Right ventricle myocardium inferior (tissue), 1 donor: ENCODE measurements around the gene KRT3. TPM values are rescaled to one million over a fixed set of nuclear protein-coding genes. Genes with fewer than 3 reads are reported as not detected.
"Not testable (repeated sequence)": the region's sequence is repeated elsewhere in the genome, so short reads cannot be mapped to it uniquely, and the experiment has no call there.

Source experiments
- ATAC-seq: fragments of 200-7000 bp; cut with Tn5 transposase; one replicate; pipeline ENCODE4 v1.9.1; 2020; ENCODE audit warnings: mild to moderate bottlenecking, moderate library complexity
- DNase-seq: peaks from one replicate; pipeline ENCODE4 v3.0.0; 2021; ENCODE audit errors: missing footprints
- intact Hi-C: fragments of 100-400 bp; cut with DNase I; formaldehyde crosslinking; loops from one replicate; pipeline ENCODE4 v1.11.0; 2022
- total RNA-seq: library from RNA; stranded (reverse); fragmentation: NEBNext Ultra II Directional; extraction: Animal tissue kit (Norgen Biotek cat#: 25700); gene quantifications from one replicate; pipeline ENCODE4 v1.2.1, GENCODE V29; 2021
- donor health status: DM: no; HTN: yes; CAD: no; lungs with severe emphysema.

Gene KRT3
- total RNA-seq, 1 donor from 2014 or later = not detected

DNA sequence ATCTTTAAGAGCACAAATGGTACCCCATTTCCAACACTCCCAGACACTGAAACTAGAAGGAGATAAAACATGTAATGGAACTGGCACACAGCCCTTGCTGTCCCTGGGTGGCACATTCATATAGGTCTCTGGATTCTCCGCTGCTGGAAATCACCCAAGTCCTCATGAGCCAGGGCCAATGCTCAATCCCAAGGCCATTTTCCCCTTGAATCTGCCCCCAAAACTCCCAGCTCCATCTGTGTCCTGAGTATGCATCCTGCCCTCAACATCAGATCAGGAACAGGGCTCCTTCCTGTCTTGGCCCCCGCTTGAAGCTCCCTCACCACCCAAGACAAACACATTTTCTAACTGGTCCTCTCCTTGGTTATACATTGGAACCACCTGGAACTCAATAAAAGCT, 43.4 kb downstream of the KRT3 start:
- intact Hi-C loops = no loop called here
- DNase-seq = no peak
- ATAC-seq = no peak

GRCh38 chr12:52751795-52752194, 44.1 kb downstream of the KRT3 start:
- no peak for DNase-seq
- intact Hi-C loops = no loop called here
- no peak for ATAC-seq

DNA sequence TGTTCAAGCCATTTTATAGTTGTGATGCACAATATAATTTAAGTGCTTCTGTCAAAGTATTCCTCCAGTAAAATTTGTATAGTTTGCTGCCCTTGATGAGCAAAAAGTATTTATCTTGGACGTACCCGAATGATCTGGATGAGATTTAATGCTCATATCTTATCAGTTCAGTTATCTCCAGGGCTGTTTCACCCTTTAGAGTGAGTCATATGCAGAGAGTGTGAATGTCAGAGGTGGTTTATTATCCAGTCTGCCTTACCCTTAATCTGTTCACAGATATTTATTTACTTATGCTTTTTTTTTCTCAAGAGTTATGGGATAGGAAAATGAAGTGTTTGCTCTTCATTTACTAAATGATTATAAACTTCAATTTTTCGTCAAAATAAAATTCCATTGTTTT, 45.4 kb downstream of the KRT3 start:
- ATAC-seq, DNase-seq, intact Hi-C loops: not testable (repeated sequence)

DNA sequence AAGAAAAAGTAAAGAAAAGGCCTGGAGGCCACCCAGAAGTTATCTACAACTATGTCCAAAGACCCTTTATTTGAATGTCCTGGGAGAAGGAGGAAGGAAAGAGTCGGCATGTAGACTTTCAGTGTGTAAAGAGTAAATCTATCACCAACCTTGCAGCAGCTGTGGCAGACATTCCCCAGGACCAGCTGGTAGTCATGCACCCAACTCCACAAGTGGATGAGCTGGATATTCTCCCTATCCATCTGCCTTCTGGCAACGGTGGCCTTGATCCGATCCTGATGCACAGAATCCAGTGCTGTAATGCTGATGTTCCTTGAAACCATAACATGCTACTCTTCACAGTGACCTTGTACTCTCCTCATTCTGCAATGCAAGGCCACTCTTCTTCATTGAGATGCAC, 46.1 kb downstream of the KRT3 start:
- no peak for ATAC-seq
- intact Hi-C loops = no loop called here
- no peak for DNase-seq

DNA sequence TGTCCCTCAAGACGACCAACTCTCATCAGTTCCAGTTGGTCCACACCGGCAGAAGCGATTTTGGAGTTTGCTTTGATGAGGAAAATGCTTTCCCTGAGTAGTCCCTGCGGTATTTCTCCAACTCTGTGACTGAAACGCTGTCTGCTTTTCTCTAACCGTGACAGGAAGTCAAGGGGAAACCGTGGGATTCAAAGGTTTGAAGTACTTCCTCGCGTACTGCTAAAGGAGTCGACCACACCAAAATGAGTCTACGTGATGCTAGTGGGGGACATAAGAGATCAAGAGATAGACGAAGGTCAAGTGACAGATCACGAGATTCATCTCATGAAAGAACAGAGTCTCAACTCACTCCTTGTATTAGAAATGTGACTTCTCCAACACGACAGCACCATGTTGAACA, 47.3 kb downstream of the KRT3 start:
- intact Hi-C loops = no loop called here
- ATAC-seq (no peak), DNase-seq (no peak)

GRCh38 chr12:52745554-52745953, 50.4 kb downstream of the KRT3 start:
- intact Hi-C loops = no loop called here
- ATAC-seq = no peak
- DNase-seq = no peak

DNA sequence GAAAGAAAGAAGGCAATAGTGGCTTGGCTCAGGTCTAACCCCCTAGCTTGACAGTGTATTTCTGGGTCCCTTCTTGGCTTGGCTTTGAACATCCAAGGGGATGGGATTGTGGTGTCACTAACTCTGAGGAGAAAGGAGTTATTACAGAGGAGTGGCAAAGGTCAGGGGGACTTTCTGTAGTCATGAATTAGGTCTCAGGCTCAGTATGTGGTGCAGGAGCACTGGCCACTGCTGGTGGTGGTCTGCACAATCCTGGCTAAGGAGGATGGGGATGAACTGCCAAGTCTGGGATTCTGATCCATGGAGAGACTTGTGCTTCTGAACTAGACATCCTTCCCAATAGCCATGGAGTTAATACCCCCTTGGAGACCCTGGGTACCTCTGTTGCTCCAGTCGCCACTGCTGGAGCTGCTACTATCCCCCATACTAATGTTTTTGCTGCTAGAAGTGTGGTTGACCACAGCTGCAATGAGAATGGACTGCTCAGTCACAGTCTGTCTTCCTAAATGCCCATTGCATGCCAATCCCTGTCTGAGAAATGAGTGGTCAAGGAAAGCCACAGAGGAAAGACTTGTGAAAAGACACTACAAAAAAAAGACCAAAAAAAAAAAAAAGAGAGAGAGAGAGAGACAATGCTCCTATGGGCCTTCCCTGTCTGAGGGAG, 51.3 kb downstream of the KRT3 start:
- DNase-seq (no peak), ATAC-seq (no peak)
- intact Hi-C loops = no loop called here

- intact Hi-C loops = no loop called here
- ATAC-seq (no peak), DNase-seq (no peak)
Measured at GRCh38 chr12:52742822-52743457, 53.0 kb downstream of the KRT3 start.

- intact Hi-C loops = no loop called here
- ATAC-seq = no peak
Measured at GRCh38 chr12:52742196-52742580, 53.7 kb downstream of the KRT3 start.

DNA sequence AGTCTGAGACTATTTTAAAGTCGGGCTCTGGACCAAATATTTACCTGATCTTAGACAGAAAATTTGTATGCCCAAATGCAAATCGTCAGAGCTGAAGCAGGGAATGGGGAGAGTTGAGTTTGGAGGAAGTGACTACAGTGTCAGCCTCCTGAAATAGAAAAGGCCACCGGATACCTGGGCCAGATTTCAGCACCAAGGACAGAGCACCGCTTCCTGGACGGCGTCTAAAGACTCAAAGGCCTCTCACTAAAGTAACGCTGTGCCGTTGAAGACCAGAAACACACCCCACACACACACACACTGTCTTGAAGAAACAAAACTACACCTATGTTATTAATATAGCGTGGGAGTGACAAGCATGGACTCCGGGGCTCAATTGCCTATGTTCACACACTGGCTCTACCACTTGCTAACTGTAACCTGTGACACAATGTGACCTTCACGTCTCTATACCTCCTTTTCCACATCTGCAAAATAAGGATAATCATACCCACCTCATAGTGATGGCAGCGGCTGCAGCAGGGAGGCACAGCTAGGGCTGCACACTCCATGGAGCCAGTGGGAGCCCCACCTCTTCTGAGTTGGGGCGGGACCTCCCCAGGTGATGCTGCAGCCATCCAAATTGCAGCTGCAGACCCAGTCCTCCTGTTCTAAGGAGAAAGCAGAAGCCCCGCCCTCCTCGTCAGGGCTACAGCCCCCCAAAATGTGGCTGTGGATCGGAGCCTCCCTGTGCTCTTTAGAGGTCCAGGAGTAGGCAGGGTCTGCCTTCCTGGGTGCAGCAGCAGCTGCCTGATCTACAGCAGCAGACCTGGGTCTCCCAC, 54.3 kb downstream of the KRT3 start:
- ATAC-seq (no peak), DNase-seq (no peak)
- intact Hi-C loops = no loop called here

More at GRCh38 chr12:52742196-52742580, 53.7 kb downstream of the KRT3 start:
- no peak for DNase-seq

- intact Hi-C loops = no loop called here
- no peak for ATAC-seq
Measured at GRCh38 chr12:52740584-52740983, 55.3 kb downstream of the KRT3 start.

GRCh38 chr12:52739963-52740362, 56.0 kb downstream of the KRT3 start:
- intact Hi-C loops = no loop called here
- DNase-seq = no peak

More at GRCh38 chr12:52740584-52740983, 55.3 kb downstream of the KRT3 start:
- DNase-seq = no peak

More at GRCh38 chr12:52739963-52740362, 56.0 kb downstream of the KRT3 start:
- no peak for ATAC-seq

Other genes with a start within 250 kb of the KRT3 start
- gene KRT71, start 243.0 kb downstream of the KRT3 start, total RNA-seq = not detected
- gene KRT74, start 222.3 kb downstream of the KRT3 start, total RNA-seq = not detected
- not detected for gene KRT72, start 194.7 kb downstream of the KRT3 start, total RNA-seq
- gene KRT73, start 177.6 kb downstream of the KRT3 start, total RNA-seq = not detected
- gene KRT2, start 143.9 kb downstream of the KRT3 start, total RNA-seq = not detected
- gene KRT1, start 115.7 kb downstream of the KRT3 start, total RNA-seq = not detected
- gene KRT77, start 92.6 kb downstream of the KRT3 start, total RNA-seq = not detected
- gene KRT76, start 18.8 kb downstream of the KRT3 start, total RNA-seq = not detected
- gene KRT4, start 18.0 kb upstream of the KRT3 start, total RNA-seq = not detected
- not detected for gene KRT79, start 38.2 kb upstream of the KRT3 start, total RNA-seq
- not detected for gene KRT78, start 52.9 kb upstream of the KRT3 start, total RNA-seq
- 117 TPM for gene KRT8, start 109.0 kb upstream of the KRT3 start, total RNA-seq
- gene KRT18, start 153.0 kb upstream of the KRT3 start, total RNA-seq = 6.6 TPM
- 416 TPM for gene EIF4B, start 210.3 kb upstream of the KRT3 start, total RNA-seq